Adrenal gland (tissue), 5 donors: Measurements from ENCODE around the gene CNIH2.

ENCODE experiments used
- CTCF ChIP-seq, 6 experiments: fragments of 450-650 bp in 4 of 6; fragments of 200-600 bp in 2 of 6; sonication (generic) in 1 of 6; IDR thresholded peaks; 1 replicate in 5 of 6; 2 replicates in 1 of 6; pipeline versions ENCODE4 v1.5.1 to v1.8.0; 2016 to 2021; ENCODE audit warnings: antibody characterized with exemption in 6 of 6, mild to moderate bottlenecking in 2 of 6, moderate library complexity in 1 of 6
- POLR2A ChIP-seq, 2 donors: fragments of 450-650 bp; IDR thresholded peaks; one replicate each; pipeline ENCODE4 v1.6.1; 2017; ENCODE audit warnings: antibody characterized with exemption in 2 of 2, mild to moderate bottlenecking in 2 of 2, moderate library complexity in 1 of 2
- donor health status: DM: no; HTN: no; CAD: no.

GRCh38 chr11:66315498-66315885, 37.5 kb downstream of the CNIH2 start:
- no peak for TF ChIP-seq CTCF (IDR thresholded peaks at IDR 0.05)
- no peak for TF ChIP-seq POLR2A (IDR thresholded peaks at IDR 0.05)
